ENCODE measurements around the gene HTR2A.

Gene HTR2A

DNA sequence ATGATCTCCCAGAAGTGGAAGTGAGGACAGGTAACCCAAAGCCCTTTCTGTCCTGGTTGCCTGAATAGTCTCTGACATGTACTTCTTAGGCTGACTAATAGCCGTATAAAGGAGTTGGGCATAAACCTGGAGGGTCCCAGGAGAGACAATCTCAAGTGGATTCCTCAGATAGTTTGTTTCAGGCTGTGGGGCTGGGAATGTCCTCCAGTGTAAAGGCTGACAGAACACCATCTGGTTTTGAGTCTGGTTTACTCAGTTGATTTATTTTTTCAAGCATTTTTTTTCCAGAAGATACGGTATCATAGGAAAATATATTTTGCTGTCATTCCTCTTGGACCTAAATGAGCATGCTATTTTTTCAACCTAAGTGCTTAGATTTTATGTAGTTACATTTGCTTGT lies 15.2 kb downstream of the HTR2A start:
- H3K4me3 ChIP-seq (ENCODE audit: low read depth, low read length) = no peak overlapping the region
- no peak for DNase-seq (ENCODE audit: low read depth)

DNA sequence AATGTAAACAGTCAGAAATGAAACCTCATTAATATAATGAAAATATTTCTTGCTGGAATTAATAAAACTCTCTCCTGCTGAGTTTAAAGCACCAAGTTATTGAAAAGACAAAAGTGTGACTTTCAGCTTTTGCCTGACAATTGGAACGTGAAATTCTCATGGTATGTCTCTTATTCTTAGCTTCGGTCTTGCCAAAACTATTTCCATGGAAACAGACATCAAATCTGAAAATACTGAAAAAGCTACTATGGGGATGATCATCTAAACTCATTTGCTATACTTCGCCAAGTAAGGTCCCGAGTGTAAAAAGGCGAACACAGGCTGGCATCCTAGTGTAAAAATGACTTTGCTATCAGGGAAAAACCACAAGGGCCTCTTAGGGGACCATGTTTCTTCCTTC lies 22.8 kb downstream of the HTR2A start:
- no peak for DNase-seq (ENCODE audit: low read depth)
- no peak overlapping the region for H3K4me3 ChIP-seq (ENCODE audit: low read depth, low read length)

DNA sequence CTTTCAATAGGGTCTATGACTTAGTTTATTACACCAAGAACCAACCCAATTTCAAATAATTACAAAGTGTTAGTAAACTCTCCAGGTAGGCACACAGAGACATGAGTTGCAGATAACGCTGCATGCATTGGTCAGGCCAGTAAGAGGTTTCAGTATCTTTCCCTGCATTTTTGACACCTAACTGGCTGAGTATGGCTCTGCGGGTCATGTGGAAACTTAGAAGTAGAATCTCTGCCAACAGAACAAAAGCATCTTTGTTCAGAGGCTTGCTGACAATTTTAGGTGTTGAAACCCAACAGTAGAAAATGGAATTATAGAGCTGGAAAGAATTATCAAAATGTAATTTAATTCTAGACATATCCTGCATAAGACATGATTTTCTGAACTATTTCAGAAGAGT lies 25.3 kb downstream of the HTR2A start:
- DNase-seq (ENCODE audit: low read depth) = no peak
- H3K4me3 ChIP-seq (ENCODE audit: low read depth, low read length) = no peak overlapping the region

DNA sequence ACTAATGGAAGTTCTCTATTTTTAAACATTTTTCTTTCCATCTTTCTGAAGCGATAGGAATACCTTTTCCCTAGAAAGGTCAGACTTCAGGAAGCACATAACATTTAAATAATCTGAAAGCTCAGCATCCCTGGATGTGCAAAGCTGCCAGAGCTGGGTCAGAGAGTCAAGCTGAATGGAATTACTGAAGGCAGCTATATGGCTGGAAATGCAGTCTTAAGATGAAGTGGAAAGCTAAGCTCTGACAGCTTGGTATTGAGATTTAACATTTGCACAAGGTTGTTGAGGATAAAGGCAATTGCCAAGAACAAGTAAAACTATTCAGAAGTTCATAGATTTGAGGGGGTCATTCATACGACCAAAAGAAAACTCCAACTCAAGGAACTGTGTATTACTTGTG lies 28.8 kb downstream of the HTR2A start:
- no peak overlapping the region for H3K4me3 ChIP-seq (ENCODE audit: low read depth, low read length)
- DNase-seq (ENCODE audit: low read depth) = no peak

DNA sequence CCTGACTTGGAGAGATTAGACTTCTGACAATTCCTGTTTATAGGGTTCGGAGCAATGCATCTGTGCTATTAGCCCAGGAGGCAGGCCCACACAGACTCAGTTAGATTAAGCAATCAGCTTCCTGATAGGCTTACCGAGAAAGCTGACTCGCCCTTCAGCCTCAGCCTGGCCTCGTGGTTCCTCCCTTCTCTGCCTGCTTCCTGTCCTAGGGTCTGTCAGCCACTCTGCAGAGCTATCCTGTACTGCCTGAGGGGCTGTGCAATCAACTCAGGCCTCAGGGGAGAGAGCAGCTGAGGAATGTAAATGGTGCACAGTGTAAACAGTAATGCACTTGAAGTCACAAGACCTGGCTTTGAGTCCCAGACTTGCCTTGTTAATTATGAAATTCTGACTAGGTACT lies 30.7 kb downstream of the HTR2A start:
- no peak overlapping the region for H3K4me3 ChIP-seq (ENCODE audit: low read depth, low read length)
- peak; percentile 40 for DNase-seq (ENCODE audit: low read depth)

DNA sequence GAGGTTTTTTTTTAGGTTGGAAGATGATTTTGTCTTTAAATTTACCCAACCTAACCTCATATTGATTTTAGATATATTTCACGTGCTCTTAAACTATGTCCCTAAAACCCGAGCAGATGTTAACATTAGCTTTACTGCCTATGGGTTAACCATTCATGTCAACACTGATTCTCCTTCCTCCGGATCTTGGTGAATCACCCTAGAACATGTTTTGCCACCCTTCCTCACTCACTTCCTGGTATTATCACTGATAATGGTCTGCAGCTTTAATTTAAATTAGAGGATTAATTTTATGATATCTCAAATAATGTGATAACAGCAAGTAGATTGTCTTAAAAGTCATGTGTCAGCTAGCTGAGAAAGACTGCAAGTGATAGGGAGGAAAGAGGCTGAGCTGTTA lies 31.9 kb downstream of the HTR2A start:
- no peak for DNase-seq (ENCODE audit: low read depth)
- H3K4me3 ChIP-seq (ENCODE audit: low read depth, low read length) = no peak overlapping the region

DNA sequence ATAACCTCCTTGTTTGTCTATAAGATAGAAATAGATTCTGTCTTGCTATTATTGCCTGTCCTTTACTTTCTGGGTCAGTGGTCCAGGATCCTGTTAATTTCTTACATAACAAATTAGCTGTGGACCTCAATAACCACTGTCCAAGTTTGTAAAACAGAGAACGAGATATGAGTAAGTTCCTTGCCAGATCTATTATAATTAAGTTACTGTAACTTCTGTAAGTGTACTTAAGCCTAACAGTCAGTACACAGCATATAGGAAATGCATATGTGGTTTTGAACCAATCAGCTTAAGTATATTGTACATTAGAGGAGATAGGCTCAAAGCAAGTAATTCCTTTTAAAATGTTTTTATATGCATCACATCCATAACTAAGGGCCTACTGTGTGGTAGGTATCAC lies 34.9 kb downstream of the HTR2A start:
- H3K4me3 ChIP-seq (ENCODE audit: low read depth, low read length) = no peak overlapping the region
- no peak for DNase-seq (ENCODE audit: low read depth)

DNA sequence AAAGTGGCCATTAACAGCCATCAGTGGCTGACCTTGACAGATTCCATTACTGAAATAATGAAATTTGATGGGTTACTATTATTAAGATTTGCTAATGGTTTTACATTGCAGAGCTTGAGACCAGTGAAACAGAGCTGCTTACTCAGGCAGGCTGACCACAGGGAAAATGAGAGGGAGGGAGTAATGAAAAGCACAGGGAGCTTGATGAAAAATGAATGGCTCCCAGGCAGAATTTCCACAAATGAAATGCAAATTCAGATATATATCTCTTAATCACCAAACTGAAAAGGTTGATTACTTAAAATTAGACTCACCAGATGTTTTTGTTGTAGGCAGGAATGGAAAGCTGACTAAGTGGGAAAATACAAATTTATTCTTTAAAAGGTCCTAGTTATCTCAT lies 36.1 kb downstream of the HTR2A start:
- no peak for DNase-seq (ENCODE audit: low read depth)
- no peak overlapping the region for H3K4me3 ChIP-seq (ENCODE audit: low read depth, low read length)

DNA sequence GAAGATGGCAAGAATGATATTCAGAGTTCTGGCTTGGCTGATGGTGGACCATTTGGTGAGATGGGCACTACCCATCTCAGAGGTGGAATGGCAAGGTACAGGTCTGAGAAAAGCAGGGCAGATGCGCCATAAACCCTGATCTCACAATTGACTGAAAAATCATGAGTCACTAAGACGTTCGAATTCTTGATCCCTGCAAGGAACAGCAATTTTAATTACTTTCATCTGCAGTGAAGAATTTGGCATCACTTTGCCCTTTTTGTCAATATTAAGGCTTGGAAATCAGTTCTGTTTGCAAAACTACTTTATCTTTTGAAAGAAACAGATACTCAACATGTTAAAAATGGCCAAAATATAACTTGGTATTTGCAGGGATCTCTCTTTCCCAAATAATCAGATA lies 38.1 kb downstream of the HTR2A start:
- no peak for DNase-seq (ENCODE audit: low read depth)
- no peak overlapping the region for H3K4me3 ChIP-seq (ENCODE audit: low read depth, low read length)

DNA sequence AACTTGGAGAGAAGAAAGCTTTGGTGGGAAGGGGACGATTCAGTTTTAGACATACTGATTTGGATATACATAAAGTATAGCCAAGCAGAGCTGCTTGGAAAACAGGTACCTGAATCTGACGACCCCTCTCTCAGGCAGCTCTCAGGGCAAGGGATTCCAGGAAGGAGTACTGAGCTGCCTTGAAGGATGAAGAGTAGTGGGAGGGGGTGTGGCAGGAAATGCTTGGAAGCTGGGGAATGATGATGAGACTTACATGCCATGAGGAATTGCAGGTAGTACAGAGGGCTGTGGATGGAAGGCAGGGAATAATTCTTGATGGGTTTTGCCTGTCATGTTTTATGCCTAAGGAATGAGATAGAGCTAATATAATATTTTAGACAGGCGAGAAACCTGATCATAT lies 38.7 kb downstream of the HTR2A start:
- no peak for DNase-seq (ENCODE audit: low read depth)
- H3K4me3 ChIP-seq (ENCODE audit: low read depth, low read length) = no peak overlapping the region

DNA sequence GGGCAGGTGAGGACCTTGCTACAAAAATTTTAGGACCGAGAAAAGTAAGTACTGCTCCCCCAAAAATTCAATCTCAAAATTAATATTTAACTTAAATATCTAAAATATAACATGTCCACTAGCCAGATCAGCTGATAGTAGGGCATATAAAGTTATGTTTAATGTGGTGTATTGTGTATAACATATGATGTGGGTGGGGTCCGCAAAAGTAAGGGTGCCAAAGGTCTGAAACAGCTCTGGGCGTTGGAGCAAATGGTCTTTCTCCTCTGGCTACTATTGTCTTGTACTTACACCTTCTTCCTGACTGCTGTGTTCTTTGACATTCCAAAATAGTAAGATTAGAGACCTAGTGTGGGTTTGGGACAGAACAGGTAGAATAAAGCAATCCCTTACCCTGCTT lies 41.2 kb downstream of the HTR2A start:
- no peak for DNase-seq (ENCODE audit: low read depth)
- no peak overlapping the region for H3K4me3 ChIP-seq (ENCODE audit: low read depth, low read length)

DNA sequence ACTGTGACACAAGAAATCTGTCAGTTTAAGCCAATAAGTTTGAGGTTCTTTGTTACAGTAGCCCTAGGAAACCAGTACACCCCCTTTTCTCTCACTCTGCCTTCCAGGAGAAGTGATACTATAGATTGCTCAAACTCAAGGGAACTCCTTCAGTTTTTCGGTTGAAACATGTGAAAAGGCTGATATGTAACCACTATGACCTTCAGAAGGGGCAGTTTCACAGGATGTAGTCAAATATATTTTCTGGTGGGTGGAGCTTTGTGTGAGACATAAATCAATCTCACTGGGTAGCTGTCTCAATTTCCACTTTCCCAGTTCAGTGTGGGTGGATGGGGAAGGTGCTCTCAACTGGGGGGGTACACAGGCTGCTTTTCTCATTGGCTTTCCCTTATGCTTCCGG lies 41.7 kb downstream of the HTR2A start:
- no peak overlapping the region for H3K4me3 ChIP-seq (ENCODE audit: low read depth, low read length)
- DNase-seq (ENCODE audit: low read depth) = no peak

DNA sequence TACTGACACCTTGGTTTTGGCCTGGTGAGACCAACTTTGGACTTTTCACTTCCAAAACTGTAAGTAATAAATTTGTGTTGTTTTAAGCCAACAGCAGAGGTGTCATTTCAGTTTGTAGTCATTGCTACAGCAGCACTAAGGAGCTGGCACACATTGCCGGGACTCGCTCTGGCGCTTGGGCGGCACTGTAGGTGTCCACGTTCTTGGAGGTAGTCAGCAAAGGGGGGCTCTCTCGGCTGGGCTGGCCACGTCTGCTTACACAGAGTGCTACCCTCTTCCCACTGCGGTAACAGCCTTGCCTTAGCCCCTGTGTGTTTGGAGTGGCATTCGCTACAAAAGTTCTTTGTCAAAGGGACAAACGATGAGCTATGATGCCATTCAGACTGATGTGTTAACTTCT lies 44.7 kb downstream of the HTR2A start:
- no peak overlapping the region for H3K4me3 ChIP-seq (ENCODE audit: low read depth, low read length)
- DNase-seq (ENCODE audit: low read depth) = no peak

DNA sequence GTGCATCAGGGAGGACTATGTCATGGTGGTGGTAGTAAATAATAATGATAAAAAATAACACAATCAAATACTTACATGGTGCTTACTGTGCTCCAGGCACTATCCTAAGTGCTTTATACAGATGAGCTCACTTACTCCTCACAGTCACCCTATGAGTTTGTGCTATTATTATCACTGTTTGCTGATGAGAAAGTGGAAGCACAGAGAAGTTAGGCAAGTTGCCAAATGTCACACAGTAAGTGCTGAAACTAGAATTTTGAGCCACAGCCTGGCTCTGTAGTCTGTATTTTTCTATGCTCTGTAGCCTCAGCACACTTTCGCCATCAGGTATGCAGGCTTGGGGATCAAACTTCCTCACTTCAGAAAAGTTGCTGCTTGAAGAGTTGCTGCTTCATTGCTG lies 46.6 kb downstream of the HTR2A start:
- no peak for DNase-seq (ENCODE audit: low read depth)
- no peak overlapping the region for H3K4me3 ChIP-seq (ENCODE audit: low read depth, low read length)

DNA sequence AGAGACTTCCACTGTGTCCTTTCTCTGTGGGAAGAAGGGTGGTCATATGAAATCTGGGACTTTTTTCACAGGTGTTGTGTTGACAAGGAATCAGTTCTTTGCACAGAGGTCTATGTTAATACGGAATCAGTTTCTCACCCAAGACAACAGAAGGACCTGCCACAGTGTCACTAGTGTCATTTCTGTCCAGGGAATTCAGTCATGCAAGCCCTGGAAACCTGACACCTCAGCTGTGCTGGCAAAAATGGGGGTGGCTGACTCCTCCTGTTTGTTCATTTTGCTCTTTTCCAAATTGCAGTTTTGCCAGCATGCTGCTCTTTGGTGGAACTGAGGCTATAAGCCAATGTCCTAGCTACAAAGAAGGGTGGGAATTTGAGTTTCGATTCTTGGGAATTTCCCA lies 50.1 kb downstream of the HTR2A start:
- H3K4me3 ChIP-seq (ENCODE audit: low read depth, low read length) = no peak overlapping the region
- no peak for DNase-seq (ENCODE audit: low read depth)

DNA sequence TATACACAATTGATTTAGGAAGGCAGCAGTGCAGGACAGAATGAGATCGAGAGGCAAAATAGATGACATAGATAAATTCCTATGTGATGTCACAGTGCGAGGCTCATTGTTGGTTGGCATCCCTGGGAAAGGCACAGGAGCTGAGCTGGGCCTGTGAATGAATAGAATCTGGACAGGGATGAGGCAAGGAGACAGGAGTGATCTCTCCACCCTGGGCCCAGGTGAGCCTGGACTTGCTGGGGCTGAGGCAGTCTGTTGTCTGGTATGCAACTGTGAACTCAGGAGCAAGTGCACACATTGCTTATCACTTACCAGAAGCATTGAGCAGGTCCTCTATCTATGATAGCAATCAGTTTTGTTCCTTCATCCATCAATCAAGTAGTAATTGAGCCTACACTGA lies 51.7 kb downstream of the HTR2A start:
- H3K4me3 ChIP-seq (ENCODE audit: low read depth, low read length) = no peak overlapping the region

DNA sequence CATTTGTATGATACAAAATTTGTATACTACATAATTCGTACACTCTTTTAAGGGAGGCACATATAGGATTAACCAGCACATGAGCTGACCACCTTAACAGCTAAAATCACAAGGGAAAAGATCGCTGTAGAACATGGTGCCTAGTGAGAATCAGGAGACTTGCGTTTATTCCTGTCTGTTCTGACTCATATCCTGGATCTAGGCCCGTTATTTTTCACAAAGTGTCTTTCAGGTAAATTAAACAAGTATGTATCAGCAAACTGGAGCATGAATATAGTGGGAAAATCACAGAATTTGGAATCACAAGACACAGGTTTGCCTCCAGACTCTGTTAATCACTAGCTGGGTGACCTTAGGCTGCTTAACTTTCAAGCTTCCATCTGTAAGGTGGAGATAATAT lies 52.4 kb downstream of the HTR2A start:
- no peak overlapping the region for H3K4me3 ChIP-seq (ENCODE audit: low read depth, low read length)
- DNase-seq (ENCODE audit: low read depth) = no peak

More for the DNA sequence above, 51.7 kb downstream of the HTR2A start:
- DNase-seq (ENCODE audit: low read depth) = no peak

DNA sequence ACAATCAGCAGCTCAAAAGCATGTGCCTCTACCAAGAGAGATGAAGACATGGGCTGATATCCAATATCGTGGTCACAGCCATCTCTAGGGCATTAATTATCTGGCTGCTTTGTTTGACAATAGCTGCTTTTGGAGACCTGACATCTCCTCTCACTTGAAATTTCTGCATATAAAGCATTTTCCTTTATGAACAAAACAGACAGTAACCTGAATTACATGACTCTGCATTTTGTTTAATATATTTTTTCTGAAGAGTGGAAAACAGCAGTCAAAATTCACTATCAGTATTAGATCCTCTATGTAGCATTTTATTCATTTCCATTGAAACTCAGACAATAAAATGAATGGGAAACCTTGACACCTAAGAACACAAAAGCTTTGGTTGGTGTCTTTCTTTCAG lies 57.5 kb downstream of the HTR2A start:
- no peak overlapping the region for H3K4me3 ChIP-seq (ENCODE audit: low read depth, low read length)
- no peak for DNase-seq (ENCODE audit: low read depth)

DNA sequence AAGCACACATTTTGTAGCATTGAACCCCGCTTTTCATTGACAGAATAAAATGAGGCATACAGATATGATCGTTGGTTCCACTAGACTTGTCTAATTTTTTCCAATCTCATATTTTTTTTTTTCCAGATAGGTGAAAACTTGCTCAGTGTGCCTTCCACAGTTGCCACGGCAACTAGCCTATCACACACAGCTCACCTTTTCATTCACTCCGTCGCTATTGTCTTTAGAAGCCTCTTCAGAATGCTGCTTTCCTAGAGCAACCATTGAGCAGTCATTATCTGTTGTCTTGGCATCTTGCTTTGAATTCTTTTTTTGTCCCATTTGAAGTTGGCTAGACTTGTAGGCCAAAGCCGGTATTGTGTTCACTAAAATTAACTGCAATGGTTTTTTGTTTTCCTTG lies 62.2 kb downstream of the HTR2A start:
- DNase-seq (ENCODE audit: low read depth) = no peak
- no peak overlapping the region for H3K4me3 ChIP-seq (ENCODE audit: low read depth, low read length)

DNA sequence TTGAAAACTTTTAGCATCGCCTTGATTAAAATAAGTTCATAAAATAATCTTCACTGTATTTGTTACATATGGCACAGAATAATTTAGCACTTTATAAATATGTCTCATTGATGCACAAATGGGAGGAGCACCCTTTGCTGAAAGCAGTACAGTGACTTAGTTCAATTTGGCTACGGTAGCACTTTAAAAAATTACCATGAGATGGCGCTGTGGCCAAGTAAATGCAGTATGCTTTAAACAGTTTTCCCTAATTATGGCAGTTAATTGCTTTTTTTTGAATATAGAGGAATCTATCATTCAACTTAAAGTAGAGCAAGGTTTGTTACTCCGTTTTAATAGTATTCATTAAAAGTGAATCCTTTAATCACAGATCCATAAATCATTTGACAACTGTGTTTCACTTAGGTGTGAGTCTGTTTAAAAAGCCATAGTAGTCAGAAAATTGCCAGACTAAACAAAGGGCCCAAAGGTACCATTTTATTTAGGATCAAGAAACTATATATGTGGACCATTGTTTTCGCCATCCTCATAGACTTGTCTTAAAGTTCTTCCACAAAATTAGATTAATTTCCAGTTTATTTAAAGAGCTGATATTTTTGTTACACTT lies 65.2 kb downstream of the HTR2A start:
- H3K4me3 ChIP-seq (ENCODE audit: low read depth, low read length) = no peak overlapping the region
- peak; percentile 8 for DNase-seq (ENCODE audit: low read depth)

DNA sequence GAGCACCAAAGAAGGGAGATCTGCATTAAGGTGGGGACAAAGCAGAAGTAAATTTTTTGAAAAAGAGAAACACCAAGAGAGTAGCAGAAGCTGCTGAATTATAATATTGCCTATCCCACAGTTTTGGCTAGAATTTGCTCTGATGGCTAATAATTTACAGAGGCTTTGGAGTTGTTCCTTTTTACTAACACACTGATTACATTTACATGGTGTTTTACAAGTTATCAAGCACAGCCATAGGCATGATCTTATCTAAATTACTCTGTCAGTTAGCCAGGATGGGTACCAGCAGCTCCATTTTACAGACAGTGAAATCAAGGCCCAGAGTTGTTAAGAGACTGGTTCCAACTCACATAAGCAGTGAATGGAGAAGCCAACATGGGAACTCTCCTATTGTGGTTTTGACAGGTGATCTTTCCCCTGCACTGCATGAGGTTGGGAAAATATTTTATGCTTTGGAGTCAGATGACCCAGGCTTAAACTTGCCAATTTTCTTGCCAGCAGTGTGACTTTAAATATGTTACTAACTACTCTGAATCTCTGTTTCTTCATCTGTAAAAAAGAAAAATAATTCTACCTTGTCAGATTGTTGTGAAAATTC lies 66.3 kb downstream of the HTR2A start:
- no peak for DNase-seq (ENCODE audit: low read depth)
- H3K4me3 ChIP-seq (ENCODE audit: low read depth, low read length) = no peak overlapping the region

DNA sequence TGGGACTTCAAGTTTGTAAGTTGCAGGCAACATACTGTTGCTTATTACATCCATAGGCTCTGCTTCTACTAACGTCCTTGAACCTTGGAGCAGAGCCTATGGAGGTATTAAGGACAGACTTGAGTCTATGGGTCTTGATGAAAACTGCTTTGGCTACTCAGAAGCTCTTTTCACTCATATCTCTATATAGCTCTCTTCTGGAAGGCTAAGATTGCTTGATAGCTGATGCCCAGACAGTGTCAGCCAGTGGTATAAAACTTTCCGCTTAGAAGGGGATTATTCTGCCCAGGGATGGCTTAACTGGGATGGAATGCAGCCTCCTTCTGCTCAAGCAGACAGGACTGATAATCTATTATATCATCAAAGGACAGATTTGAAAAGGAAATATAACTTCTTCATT lies 74.3 kb downstream of the HTR2A start:
- no peak overlapping the region for H3K4me3 ChIP-seq (ENCODE audit: low read depth, low read length)
- DNase-seq (ENCODE audit: low read depth) = no peak

Data from skeletal muscle cell (primary cell).